Panc1 (cell line): ENCODE data around the gene MYO3B. TPM values are rescaled to one million over a fixed set of nuclear protein-coding genes. Genes with fewer than 3 reads are reported as not detected.

Source experiments
- ATAC-seq: fragments of 200-7000 bp; cut with Tn5 transposase; 2 replicates; pipeline ENCODE4 v1.9.1; 2020; ENCODE audit warnings: mild to moderate bottlenecking, moderate library complexity
- BruUV-seq: library from RNA; stranded (reverse); fragments of 400-500 nt; replicated peaks from 2 replicates; lab custom pipeline; 2021; lab: Mats Ljungman, UMichigan
- CTCF ChIA-PET: fragments of 300-600 bp; sonication (Branson Sonifier 250); formaldehyde crosslinking; loops from one replicate; lab custom pipeline; 2022; ENCODE audit warnings: antibody characterized with exemption; lab: Charles Lee
- POLR2A ChIA-PET: fragments of 300-600 bp; sonication (Branson Sonifier 250); formaldehyde crosslinking; loops from one replicate; lab custom pipeline; 2022; ENCODE audit warnings: antibody characterized with exemption; lab: Charles Lee
- DNase-seq: peaks from one replicate; pipeline ENCODE4 v3.0.0-alpha.2; 2010; ENCODE audit warnings: low read depth, low spot score
- H3K27ac ChIP-seq: 2 replicates; pipeline ENCODE4 v1.5.1; 2011; ENCODE audit warnings: mild to moderate bottlenecking, low read length, inconsistent platforms
- H3K27me3 ChIP-seq: fragments of 200-500 bp; sonication (Bioruptor generic); 2 replicates; pipeline ENCODE4 v1.6.0; 2014; ENCODE audit warnings: low read length, inconsistent platforms; ENCODE audit not compliant: control insufficient read depth, insufficient read depth
- H3K36me3 ChIP-seq: fragments of 200-500 bp; sonication (Bioruptor generic); 2 replicates; pipeline ENCODE4 v1.5.1; 2014; ENCODE audit warnings: inconsistent platforms, mild to moderate bottlenecking, low read length, moderate library complexity; ENCODE audit not compliant: control insufficient read depth, insufficient read depth
- H3K4me1 ChIP-seq: 2 replicates; pipeline ENCODE4 v1.5.1; 2011; ENCODE audit warnings: inconsistent platforms, mild to moderate bottlenecking, low read length, moderate library complexity; ENCODE audit not compliant: control insufficient read depth, insufficient read depth
- H3K4me3 ChIP-seq, 2 experiments: 2 replicates each; pipeline ENCODE4 v1.5.1; 2011 to 2012; ENCODE audit warnings: low read depth in 2 of 2, low read length in 2 of 2, mild to moderate bottlenecking in 2 of 2, inconsistent platforms in 1 of 2, moderate library complexity in 1 of 2
- H3K9me3 ChIP-seq: fragments of 200-500 bp; sonication (Bioruptor generic); 2 replicates; pipeline ENCODE4 v1.5.1; 2014; ENCODE audit warnings: low read depth, mild to moderate bottlenecking, inconsistent platforms, low read length, moderate library complexity; ENCODE audit not compliant: control insufficient read depth, insufficient read depth
- POLR2AphosphoS5 ChIP-seq: IDR thresholded peaks from 2 replicates; pipeline ENCODE4 v1.6.1; 2012; ENCODE audit warnings: mild to moderate bottlenecking, low read depth, low read length, moderate library complexity
- REST ChIP-seq, 2 experiments: IDR thresholded peaks; 2 replicates each; pipeline ENCODE4 v1.6.1; 2011 to 2012; ENCODE audit warnings: low read depth in 2 of 2, control low read depth in 1 of 2, low read length in 1 of 2, mild to moderate bottlenecking in 1 of 2, moderate library complexity in 1 of 2; ENCODE audit not compliant: insufficient read depth in 1 of 2
- SIN3A ChIP-seq: IDR thresholded peaks from 2 replicates; pipeline ENCODE4 v1.6.1; 2012; ENCODE audit warnings: low read depth, mild to moderate bottlenecking, low read length, moderate library complexity, borderline replicate concordance; ENCODE audit not compliant: insufficient read depth
- TCF7L2 ChIP-seq: IDR thresholded peaks from 2 replicates; pipeline ENCODE4 v1.6.1; 2011; ENCODE audit warnings: mild to moderate bottlenecking, low read depth, low read length, inconsistent platforms
- in situ Hi-C: cut with HindIII; loops from 2 replicates; pipeline ENCODE4 v1.10.0; 2016; ENCODE audit warnings: low sequenced_read_pairs, low pct_unique_long_range_greater_than_20kb
- intact Hi-C: fragments of 100-400 bp; cut with micrococcal nuclease; formaldehyde crosslinking; loops from one replicate; pipeline ENCODE4 v1.10.0; 2022; ENCODE audit not compliant: unreplicated experiment
- total RNA-seq: library from RNA; stranded (reverse); gene quantifications from one replicate; pipeline ENCODE4 v1.2.1, GENCODE V29; 2021; ENCODE audit not compliant: unreplicated experiment
- TF ChIP-seq, protein P1 (sequence below): fragments of 450-650 bp; IDR thresholded peaks from 2 replicates; pipeline ENCODE4 v1.5.1; 2017; ENCODE audit warnings: mild to moderate bottlenecking

Gene MYO3B
- total RNA-seq, 1 experiment from 2014 or later, result 0.05 TPM

GRCh38 chr2:170463206-170463537 is 285.2 kb downstream of the MYO3B start:
- TF ChIP-seq TCF7L2, result no peak
- TF ChIP-seq SIN3A, result no peak
- no peak for TF ChIP-seq POLR2AphosphoS5
- TF ChIP-seq, protein P1, sequence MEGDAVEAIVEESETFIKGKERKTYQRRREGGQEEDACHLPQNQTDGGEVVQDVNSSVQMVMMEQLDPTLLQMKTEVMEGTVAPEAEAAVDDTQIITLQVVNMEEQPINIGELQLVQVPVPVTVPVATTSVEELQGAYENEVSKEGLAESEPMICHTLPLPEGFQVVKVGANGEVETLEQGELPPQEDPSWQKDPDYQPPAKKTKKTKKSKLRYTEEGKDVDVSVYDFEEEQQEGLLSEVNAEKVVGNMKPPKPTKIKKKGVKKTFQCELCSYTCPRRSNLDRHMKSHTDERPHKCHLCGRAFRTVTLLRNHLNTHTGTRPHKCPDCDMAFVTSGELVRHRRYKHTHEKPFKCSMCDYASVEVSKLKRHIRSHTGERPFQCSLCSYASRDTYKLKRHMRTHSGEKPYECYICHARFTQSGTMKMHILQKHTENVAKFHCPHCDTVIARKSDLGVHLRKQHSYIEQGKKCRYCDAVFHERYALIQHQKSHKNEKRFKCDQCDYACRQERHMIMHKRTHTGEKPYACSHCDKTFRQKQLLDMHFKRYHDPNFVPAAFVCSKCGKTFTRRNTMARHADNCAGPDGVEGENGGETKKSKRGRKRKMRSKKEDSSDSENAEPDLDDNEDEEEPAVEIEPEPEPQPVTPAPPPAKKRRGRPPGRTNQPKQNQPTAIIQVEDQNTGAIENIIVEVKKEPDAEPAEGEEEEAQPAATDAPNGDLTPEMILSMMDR, result no peak
- TF ChIP-seq REST (IDR thresholded peaks at IDR 0.05; ENCODE audit: insufficient read depth in 1 of 2, low read depth in 2 of 2, low read length in 1 of 2), result no peak
- Histone ChIP-seq H3K27me3 (no peaks in the 10 kb centered on the region), H3K4me1 (no peaks in the 10 kb centered on the region), H3K4me3 (no peak overlapping the region), H3K36me3 (no peaks in the 10 kb centered on the region), H3K27ac (no peak overlapping the region), H3K9me3 (no peaks in the 10 kb centered on the region)
- ChIA-PET CTCF (no interaction called here), POLR2A (no interaction called here)
- in situ Hi-C loops (no loop called here), intact Hi-C loops (no loop called here)
- no peak for ATAC-seq
- BruUV-seq, result no TSS peak
- DNase-seq, result no peak

DNA sequence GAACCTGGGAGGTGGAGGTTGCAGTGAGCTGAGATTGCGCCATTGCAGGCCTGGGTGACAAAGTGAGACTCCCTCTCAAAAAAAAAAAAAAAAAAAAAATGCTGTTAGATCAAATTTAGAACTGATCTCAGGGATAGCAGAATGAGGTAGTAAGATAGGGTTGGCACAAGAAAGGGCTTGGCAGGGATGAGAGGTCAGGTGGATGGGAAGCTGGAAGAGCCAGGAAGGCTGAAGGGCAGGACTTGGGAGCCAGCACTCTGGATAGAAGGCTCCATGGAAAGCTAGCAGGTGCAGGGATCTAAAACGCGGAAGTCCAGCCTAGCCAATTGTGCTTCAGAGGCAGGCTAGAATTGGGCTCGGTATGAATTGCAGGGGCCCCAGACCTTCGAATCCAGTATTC is 286.3 kb downstream of the MYO3B start:
- no peak overlapping the region for H3K4me3 ChIP-seq
- DNase-seq, result no peak
- H3K4me1 ChIP-seq, result no peaks in the 10 kb centered on the region
- no peaks in the 10 kb centered on the region for H3K9me3 ChIP-seq
- intact Hi-C loops (no loop called here), in situ Hi-C loops (no loop called here)
- no peak for TF ChIP-seq REST (IDR thresholded peaks at IDR 0.05; ENCODE audit: insufficient read depth in 1 of 2, low read depth in 2 of 2, low read length in 1 of 2)
- TF ChIP-seq, protein P1, result no peak
- TF ChIP-seq TCF7L2, result no peak
- no peak for TF ChIP-seq POLR2AphosphoS5
- no peak for TF ChIP-seq SIN3A
- H3K27me3 ChIP-seq, result no peaks in the 10 kb centered on the region
- no peak overlapping the region for H3K27ac ChIP-seq
- H3K36me3 ChIP-seq, result no peaks in the 10 kb centered on the region
- ATAC-seq, result no peak
- no TSS peak for BruUV-seq
- ChIA-PET CTCF (no interaction called here), POLR2A (interaction anchor here (0.7 kb wide), 1 partner anchor 8 kb away, joined by 7 read pairs; no protein-coding TSS in a partner anchor)
